Non-pigmented ciliary epithelial cell (primary cell): Measurements from ENCODE around the gene RIMBP3B.
"Not testable (repeated sequence)": the region's sequence is repeated elsewhere in the genome, so short reads cannot be mapped to it uniquely, and the experiment has no call there.

Experiments used
- DNase-seq: peaks from one replicate; pipeline ENCODE4 v3.0.0-alpha.2; 2010; ENCODE audit warnings: low read depth

RIMBP3B gene

GRCh38 chr22:21383701-21384467 lies at the start of gene RIMBP3B:
Gene RIMBP3B, plus strand, starts transcription at chr22:21383751. Its CDS starts 108 bp downstream, at chr22:21383859.
- not testable (repeated sequence) for DNase-seq

GRCh38 chr22:21357527-21357926 lies 26.0 kb upstream of the RIMBP3B start:
- not testable (repeated sequence) for DNase-seq

GRCh38 chr22:21360525-21360924 lies 23.0 kb upstream of the RIMBP3B start:
- not testable (repeated sequence) for DNase-seq

GRCh38 chr22:21362473-21362872 lies 21.1 kb upstream of the RIMBP3B start:
- DNase-seq = not testable (repeated sequence)

GRCh38 chr22:21363061-21363460 lies 20.5 kb upstream of the RIMBP3B start:
- not testable (repeated sequence) for DNase-seq

GRCh38 chr22:21363803-21364202 lies 19.7 kb upstream of the RIMBP3B start:
- not testable (repeated sequence) for DNase-seq

GRCh38 chr22:21364362-21364761 lies 19.2 kb upstream of the RIMBP3B start:
- DNase-seq = not testable (repeated sequence)

GRCh38 chr22:21365337-21365736 lies 18.2 kb upstream of the RIMBP3B start:
- DNase-seq = not testable (repeated sequence)

- DNase-seq = not testable (repeated sequence)
Measured at GRCh38 chr22:21368603-21369310, 14.8 kb upstream of the RIMBP3B start.

- not testable (repeated sequence) for DNase-seq
Measured at GRCh38 chr22:21375880-21376279, 7.7 kb upstream of the RIMBP3B start.

GRCh38 chr22:21384468-21385357 lies 1.2 kb downstream of the RIMBP3B start:
- not testable (repeated sequence) for DNase-seq

- not testable (repeated sequence) for DNase-seq
Measured at GRCh38 chr22:21389480-21389879, 5.9 kb downstream of the RIMBP3B start.

- not testable (repeated sequence) for DNase-seq
Measured at GRCh38 chr22:21390013-21390412, 6.5 kb downstream of the RIMBP3B start.

GRCh38 chr22:21394613-21395012 lies 11.1 kb downstream of the RIMBP3B start:
- DNase-seq = not testable (repeated sequence)

- DNase-seq = not testable (repeated sequence)
Measured at GRCh38 chr22:21401197-21401969, 17.8 kb downstream of the RIMBP3B start.

GRCh38 chr22:21402763-21403314 lies 19.3 kb downstream of the RIMBP3B start:
- not testable (repeated sequence) for DNase-seq

GRCh38 chr22:21407139-21407538 lies 23.6 kb downstream of the RIMBP3B start:
- not testable (repeated sequence) for DNase-seq

GRCh38 chr22:21407792-21408191 lies 24.2 kb downstream of the RIMBP3B start:
- DNase-seq = not testable (repeated sequence)

GRCh38 chr22:21416375-21416774 lies 32.8 kb downstream of the RIMBP3B start:
- not testable (repeated sequence) for DNase-seq

- not testable (repeated sequence) for DNase-seq
Measured at GRCh38 chr22:21417227-21417746, 33.7 kb downstream of the RIMBP3B start, which contains the start of gene HIC2. Gene HIC2, plus strand, starts transcription at chr22:21417371. Its CDS starts 25,461 bp downstream, at chr22:21442832.
